CD8-positive, alpha-beta memory T cell (primary cell): ENCODE results near the gene FHIT. TPM values are rescaled to one million over a fixed set of nuclear protein-coding genes. Genes with fewer than 3 reads are reported as not detected.
A peak's percentile ranks its signal among the peaks of the same experiment; 100 is the strongest.
"Not testable (repeated sequence)": the region's sequence is repeated elsewhere in the genome, so short reads cannot be mapped to it uniquely, and the experiment has no call there.

Experiments used
- CTCF ChIA-PET: fragments of 350-600 bp; sonication (Branson Sonifier 250); formaldehyde crosslinking; loops from one replicate; lab custom pipeline; 2021; ENCODE audit warnings: antibody characterized with exemption; lab: Charles Lee
- POLR2A ChIA-PET: fragments of 350-600 bp; sonication (Branson Sonifier 250); formaldehyde crosslinking; loops from one replicate; lab custom pipeline; 2021; ENCODE audit warnings: antibody characterized with exemption; lab: Charles Lee
- DNase-seq, 5 donors: peaks; one replicate each; pipeline versions ENCODE4 v3.0.0 to v3.0.0-alpha.2; 2020 to 2022; ENCODE audit warnings: mixed read lengths in 1 of 5
- H3K27ac ChIP-seq: one replicate; pipeline ENCODE4 v1.7.0; 2013; ENCODE audit warnings: low read depth, mild to moderate bottlenecking, low read length, moderate library complexity
- H3K27me3 ChIP-seq: 2 replicates; pipeline ENCODE4 v1.7.0; 2013; ENCODE audit warnings: low read length, mild to moderate bottlenecking; ENCODE audit not compliant: insufficient read depth, poor library complexity, severe bottlenecking
- H3K36me3 ChIP-seq: 2 replicates; pipeline ENCODE4 v1.7.0; 2013; ENCODE audit warnings: mild to moderate bottlenecking, low read length, moderate library complexity; ENCODE audit not compliant: insufficient read depth
- H3K4me1 ChIP-seq: 2 replicates; pipeline ENCODE4 v1.7.0; 2013; ENCODE audit warnings: mild to moderate bottlenecking, low read length, moderate library complexity; ENCODE audit not compliant: insufficient read depth
- H3K4me3 ChIP-seq: 2 replicates; pipeline ENCODE4 v1.7.0; 2013; ENCODE audit warnings: mild to moderate bottlenecking, low read length
- H3K9me3 ChIP-seq: 2 replicates; pipeline ENCODE4 v1.7.0; 2013; ENCODE audit warnings: mild to moderate bottlenecking, low read length
- H3K27ac Mint-ChIP-seq, 8 donors: one replicate each; pipeline ENCODE4 v1.8.0; 2020 to 2021; ENCODE audit warnings: mixed read lengths in 8 of 8, mild to moderate bottlenecking in 6 of 8, inconsistent platforms in 3 of 8, moderate library complexity in 3 of 8
- H3K27me3 Mint-ChIP-seq, 2 donors: one replicate each; pipeline ENCODE4 v1.8.0; 2020 to 2021; ENCODE audit warnings: mixed read lengths in 2 of 2, mild to moderate bottlenecking in 1 of 2, moderate library complexity in 1 of 2
- H3K36me3 Mint-ChIP-seq, 3 donors: one replicate each; pipeline ENCODE4 v1.8.0; 2020 to 2021; ENCODE audit warnings: mixed read lengths in 3 of 3, inconsistent platforms in 1 of 3, mild to moderate bottlenecking in 1 of 3
- H3K4me1 Mint-ChIP-seq, 3 donors: one replicate each; pipeline ENCODE4 v1.8.0; 2020 to 2021; ENCODE audit warnings: mixed read lengths in 3 of 3, inconsistent platforms in 1 of 3, mild to moderate bottlenecking in 1 of 3
- H3K4me3 Mint-ChIP-seq, 7 donors: one replicate each; pipeline ENCODE4 v1.8.0; 2020 to 2021; ENCODE audit warnings: mixed read lengths in 7 of 7, mild to moderate bottlenecking in 6 of 7, moderate library complexity in 4 of 7, inconsistent platforms in 2 of 7
- H3K9me3 Mint-ChIP-seq, 5 donors: one replicate each; pipeline ENCODE4 v1.8.0; 2020 to 2022; ENCODE audit warnings: mixed read lengths in 5 of 5, mild to moderate bottlenecking in 3 of 5, moderate library complexity in 2 of 5, inconsistent platforms in 1 of 5
- polyA plus RNA-seq: library from polyadenylated mRNA; unstranded; fragments of 300-500 nt; fragmentation: Illumina TruSeq; gene quantifications from one replicate; pipeline ENCODE4 v1.2.3, GENCODE V29; 2021
- total RNA-seq, 2 experiments: library from RNA; stranded (reverse); gene quantifications; one replicate each; pipeline ENCODE4 v1.2.3, GENCODE V29; 2021

FHIT gene
- total and polyA plus RNA-seq, 3 experiments from 2014 or later, result 4.1 to 7.4 (median 4.2) TPM

DNA sequence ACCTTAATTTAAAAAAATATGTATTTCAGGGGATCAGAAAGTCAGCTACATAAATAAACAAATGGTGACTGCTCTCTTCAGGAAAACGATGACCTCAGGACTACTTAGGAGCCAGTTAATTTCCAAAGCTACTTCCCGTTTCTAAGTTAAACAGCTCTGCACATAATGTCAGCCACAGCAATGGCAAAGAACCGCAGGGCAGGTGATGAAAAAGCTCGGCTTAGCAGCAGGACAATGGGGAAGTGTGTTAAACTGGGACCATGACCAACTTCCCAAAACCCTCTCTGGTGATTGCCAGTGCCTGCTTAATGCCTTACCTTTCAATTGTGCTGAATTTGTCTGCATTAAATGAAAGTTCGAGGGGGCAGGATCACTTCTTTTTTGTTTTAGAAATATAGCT, 258.9 kb downstream of the FHIT start:
- no peaks in the 10 kb centered on the region for H3K27me3 Mint-ChIP-seq

DNA sequence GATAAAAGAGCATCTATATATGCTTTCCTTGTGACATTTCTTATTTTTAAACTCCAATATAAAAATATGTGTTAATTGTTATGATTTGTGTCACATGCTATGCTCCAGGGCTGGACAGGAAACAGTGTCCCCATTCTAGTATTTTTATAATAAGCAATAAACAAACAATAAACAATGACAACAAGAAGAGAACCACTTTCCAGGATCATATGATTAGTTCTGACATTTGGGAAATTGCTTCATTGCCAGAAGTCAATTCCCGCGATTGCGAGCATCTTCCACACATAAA, 260.9 kb downstream of the FHIT start:
- POLR2A ChIA-PET, result no interaction called here
- Mint-ChIP-seq H3K4me3 (no peak overlapping the region), H3K27me3 (no peaks in the 10 kb centered on the region), H3K4me1 (no peaks in the 10 kb centered on the region), H3K36me3 (peaks cover 0 to 8% (median 0%) of the 10 kb centered on the region in 3 donors), H3K9me3 (peaks cover 2 to 6% (median 4%) of the 10 kb centered on the region in 5 donors), H3K27ac (no peak overlapping the region)
- DNase-seq, result no peak
- no peak overlapping the region for H3K27ac ChIP-seq
- no peak overlapping the region for H3K4me3 ChIP-seq
- H3K4me1 ChIP-seq, result no peaks in the 10 kb centered on the region
- no peaks in the 10 kb centered on the region for H3K9me3 ChIP-seq
- H3K27me3 ChIP-seq, result no peaks in the 10 kb centered on the region
- H3K36me3 ChIP-seq, result no peaks in the 10 kb centered on the region
- CTCF ChIA-PET, result no interaction called here

More for the DNA sequence above, 258.9 kb downstream of the FHIT start:
- Mint-ChIP-seq H3K27ac (no peak overlapping the region), H3K4me3 (no peak overlapping the region), H3K36me3 (peaks cover 0 to 8% (median 0%) of the 10 kb centered on the region in 3 donors), H3K9me3 (peaks cover 2 to 8% (median 4%) of the 10 kb centered on the region in 5 donors), H3K4me1 (no peaks in the 10 kb centered on the region)
- Histone ChIP-seq H3K4me1 (no peaks in the 10 kb centered on the region), H3K36me3 (no peaks in the 10 kb centered on the region), H3K4me3 (no peak overlapping the region), H3K27ac (no peak overlapping the region), H3K9me3 (no peaks in the 10 kb centered on the region), H3K27me3 (no peaks in the 10 kb centered on the region)
- CTCF ChIA-PET, result no interaction called here
- POLR2A ChIA-PET, result no interaction called here
- no peak for DNase-seq

DNA sequence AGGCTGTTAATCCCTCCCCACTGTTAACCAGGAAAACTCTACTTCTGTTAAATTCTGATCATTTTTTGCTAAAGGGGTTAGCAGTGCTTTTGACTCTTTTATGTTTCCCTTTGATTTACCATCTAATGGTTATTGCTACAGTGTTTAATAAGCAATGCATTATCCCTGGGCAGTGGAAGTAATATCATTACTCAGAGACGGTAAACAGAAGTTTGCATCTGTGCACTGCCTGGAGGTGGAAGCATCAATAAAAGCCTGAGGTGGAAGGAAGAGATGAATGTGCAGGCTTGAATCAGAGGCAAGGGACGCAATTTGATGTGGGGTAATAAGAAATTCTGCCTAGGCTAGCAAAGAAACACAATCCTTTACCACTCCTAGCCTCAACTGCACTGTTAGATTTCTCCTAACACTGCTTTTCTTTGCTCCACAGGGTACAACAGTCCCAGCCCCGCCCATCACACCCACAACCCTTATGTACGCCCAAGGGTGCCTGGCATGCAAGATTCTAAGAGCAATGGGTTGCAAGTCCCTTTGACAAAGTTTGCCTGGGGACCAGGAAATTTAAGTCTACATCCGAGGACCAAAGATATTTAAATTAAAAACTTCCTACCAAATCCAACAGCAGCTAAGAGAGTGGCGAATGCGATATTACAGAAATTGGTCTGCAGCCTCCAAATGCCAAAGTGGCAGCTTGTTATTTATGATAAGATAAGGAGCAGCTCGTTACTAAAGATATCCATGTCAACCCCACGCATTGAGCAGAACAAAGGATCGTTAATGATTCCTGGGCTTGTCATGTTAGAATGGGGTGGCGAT, 261.4 kb downstream of the FHIT start:
- ChIA-PET CTCF (no interaction called here), POLR2A (no interaction called here)
- no peaks in the 10 kb centered on the region for H3K36me3 ChIP-seq
- H3K27ac ChIP-seq, result no peak overlapping the region
- DNase-seq, result no peak
- H3K9me3 ChIP-seq, result no peaks in the 10 kb centered on the region
- Mint-ChIP-seq H3K27ac (no peak overlapping the region), H3K9me3 (peaks cover 2 to 10% (median 4%) of the 10 kb centered on the region in 5 donors), H3K4me1 (no peaks in the 10 kb centered on the region), H3K36me3 (peaks cover 0 to 8% (median 0%) of the 10 kb centered on the region in 3 donors), H3K27me3 (no peaks in the 10 kb centered on the region), H3K4me3 (no peak overlapping the region)
- no peak overlapping the region for H3K4me3 ChIP-seq
- H3K4me1 ChIP-seq, result no peaks in the 10 kb centered on the region
- H3K27me3 ChIP-seq, result no peaks in the 10 kb centered on the region

DNA sequence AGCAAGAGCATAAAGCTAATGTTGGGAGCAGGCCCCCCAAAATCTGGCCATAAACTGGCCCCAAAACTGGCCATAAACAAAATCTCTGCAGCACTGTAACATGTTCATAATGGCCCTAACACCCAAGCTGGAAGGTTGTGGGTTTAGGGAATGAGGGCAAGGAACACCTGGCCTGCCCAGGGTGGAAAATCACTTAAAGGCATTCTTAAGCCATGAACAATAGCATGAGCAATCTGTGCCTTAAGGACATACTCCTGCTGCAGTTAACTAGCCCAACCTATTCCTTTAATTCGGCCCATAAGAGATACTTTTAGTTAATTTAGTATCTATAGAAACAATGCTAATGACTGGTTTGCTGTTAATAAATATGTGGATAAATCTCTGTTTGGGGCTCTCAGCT, 264.1 kb downstream of the FHIT start:
- H3K9me3 Mint-ChIP-seq, result peaks cover 0 to 16% (median 5%) of the 10 kb centered on the region in 5 donors
- H3K4me3 Mint-ChIP-seq, H3K27me3 Mint-ChIP-seq, H3K4me3 ChIP-seq, H3K9me3 ChIP-seq, H3K27me3 ChIP-seq, H3K27ac ChIP-seq, H3K36me3 ChIP-seq, H3K4me1 Mint-ChIP-seq, DNase-seq, H3K27ac Mint-ChIP-seq, H3K36me3 Mint-ChIP-seq, H3K4me1 ChIP-seq, POLR2A ChIA-PET, CTCF ChIA-PET: not testable (repeated sequence)

DNA sequence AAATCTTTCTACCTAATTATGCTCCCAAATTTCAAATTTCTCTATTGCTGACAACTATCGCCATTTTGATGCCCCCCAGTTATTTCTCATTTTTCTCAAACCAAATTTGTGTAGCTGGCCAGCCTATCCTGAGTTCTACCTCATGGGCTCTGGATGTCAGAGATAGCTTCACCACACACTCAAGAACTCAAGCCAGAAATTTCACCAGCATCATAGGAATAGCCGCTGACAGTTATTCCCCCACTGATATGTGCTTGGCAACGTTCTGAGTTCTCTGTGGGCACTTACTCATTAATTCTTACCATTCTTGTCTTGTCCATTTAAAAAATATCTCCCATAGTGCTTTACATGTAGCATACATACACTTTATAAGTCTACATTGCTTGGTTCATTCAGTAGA, 264.7 kb downstream of the FHIT start:
- Mint-ChIP-seq H3K9me3 (peaks cover 0 to 16% (median 7%) of the 10 kb centered on the region in 5 donors), H3K27me3 (no peaks in the 10 kb centered on the region), H3K36me3 (peaks cover 0 to 12% (median 0%) of the 10 kb centered on the region in 3 donors), H3K4me1 (no peaks in the 10 kb centered on the region), H3K27ac (no peak overlapping the region), H3K4me3 (no peak overlapping the region)
- ChIA-PET POLR2A (no interaction called here), CTCF (no interaction called here)
- no peaks in the 10 kb centered on the region for H3K27me3 ChIP-seq
- H3K4me1 ChIP-seq, result no peaks in the 10 kb centered on the region
- no peak for DNase-seq
- no peak overlapping the region for H3K27ac ChIP-seq
- no peaks in the 10 kb centered on the region for H3K9me3 ChIP-seq
- no peak overlapping the region for H3K4me3 ChIP-seq
- no peaks in the 10 kb centered on the region for H3K36me3 ChIP-seq

DNA sequence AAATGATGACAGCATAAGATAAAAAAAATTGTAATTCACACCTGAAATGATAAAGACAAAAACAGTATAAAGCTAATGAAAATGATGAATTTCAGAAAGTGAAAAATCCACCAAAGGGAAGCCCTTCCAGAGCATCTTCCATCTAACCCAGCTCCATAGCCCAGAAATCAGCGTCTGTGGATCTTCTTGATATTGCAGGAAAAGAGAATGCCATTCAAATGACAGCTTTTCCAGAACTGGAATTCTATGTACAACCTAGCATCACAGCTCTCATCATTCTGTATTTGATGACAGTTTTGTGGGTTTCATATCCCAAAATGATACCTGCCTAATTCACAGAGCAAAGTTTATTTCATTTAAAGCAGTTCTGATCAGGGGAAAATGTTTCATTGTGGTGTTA, 267.3 kb downstream of the FHIT start:
- no peaks in the 10 kb centered on the region for H3K27me3 Mint-ChIP-seq
- no peaks in the 10 kb centered on the region for H3K36me3 ChIP-seq
- H3K27ac ChIP-seq, result no peak overlapping the region
- no peaks in the 10 kb centered on the region for H3K4me1 ChIP-seq
- H3K9me3 ChIP-seq, result no peaks in the 10 kb centered on the region
- DNase-seq, result no peak
- CTCF ChIA-PET, result no interaction called here
- POLR2A ChIA-PET, result no interaction called here
- no peak overlapping the region for H3K4me3 Mint-ChIP-seq
- H3K4me1 Mint-ChIP-seq, result no peaks in the 10 kb centered on the region
- no peaks in the 10 kb centered on the region for H3K27me3 ChIP-seq
- H3K4me3 ChIP-seq, result no peak overlapping the region
- peaks cover 2 to 16% (median 7%) of the 10 kb centered on the region in 5 donors for H3K9me3 Mint-ChIP-seq
- H3K36me3 Mint-ChIP-seq, result peaks cover 0 to 8% (median 0%) of the 10 kb centered on the region in 3 donors
- no peak overlapping the region for H3K27ac Mint-ChIP-seq

DNA sequence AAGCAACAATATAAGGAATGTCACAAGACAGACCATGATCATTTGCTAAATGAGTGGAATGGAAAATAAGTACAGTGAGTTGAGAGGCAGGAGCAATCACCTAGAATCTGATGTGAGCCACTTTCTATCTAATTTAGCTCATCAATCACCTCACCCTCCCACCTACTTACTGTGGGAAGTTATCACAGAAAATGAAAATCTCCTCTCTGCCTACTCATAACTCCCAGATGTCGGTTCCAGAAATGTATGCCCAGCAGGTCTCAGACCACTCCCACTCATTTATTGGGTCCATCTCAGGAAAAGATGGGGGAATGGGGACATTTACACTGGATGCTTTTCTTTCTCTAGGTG, 270.9 kb downstream of the FHIT start:
- CTCF ChIA-PET, result no interaction called here
- Histone ChIP-seq H3K4me3 (no peak overlapping the region), H3K27ac (no peak overlapping the region), H3K36me3 (no peaks in the 10 kb centered on the region), H3K9me3 (no peaks in the 10 kb centered on the region), H3K27me3 (no peaks in the 10 kb centered on the region), H3K4me1 (no peaks in the 10 kb centered on the region)
- DNase-seq, result no peak
- Mint-ChIP-seq H3K4me3 (no peak overlapping the region), H3K27ac (no peak overlapping the region), H3K4me1 (no peaks in the 10 kb centered on the region), H3K36me3 (peaks cover 0 to 12% (median 1%) of the 10 kb centered on the region in 3 donors), H3K9me3 (peaks cover 0 to 18% (median 8%) of the 10 kb centered on the region in 5 donors), H3K27me3 (no peaks in the 10 kb centered on the region)
- POLR2A ChIA-PET, result no interaction called here

DNA sequence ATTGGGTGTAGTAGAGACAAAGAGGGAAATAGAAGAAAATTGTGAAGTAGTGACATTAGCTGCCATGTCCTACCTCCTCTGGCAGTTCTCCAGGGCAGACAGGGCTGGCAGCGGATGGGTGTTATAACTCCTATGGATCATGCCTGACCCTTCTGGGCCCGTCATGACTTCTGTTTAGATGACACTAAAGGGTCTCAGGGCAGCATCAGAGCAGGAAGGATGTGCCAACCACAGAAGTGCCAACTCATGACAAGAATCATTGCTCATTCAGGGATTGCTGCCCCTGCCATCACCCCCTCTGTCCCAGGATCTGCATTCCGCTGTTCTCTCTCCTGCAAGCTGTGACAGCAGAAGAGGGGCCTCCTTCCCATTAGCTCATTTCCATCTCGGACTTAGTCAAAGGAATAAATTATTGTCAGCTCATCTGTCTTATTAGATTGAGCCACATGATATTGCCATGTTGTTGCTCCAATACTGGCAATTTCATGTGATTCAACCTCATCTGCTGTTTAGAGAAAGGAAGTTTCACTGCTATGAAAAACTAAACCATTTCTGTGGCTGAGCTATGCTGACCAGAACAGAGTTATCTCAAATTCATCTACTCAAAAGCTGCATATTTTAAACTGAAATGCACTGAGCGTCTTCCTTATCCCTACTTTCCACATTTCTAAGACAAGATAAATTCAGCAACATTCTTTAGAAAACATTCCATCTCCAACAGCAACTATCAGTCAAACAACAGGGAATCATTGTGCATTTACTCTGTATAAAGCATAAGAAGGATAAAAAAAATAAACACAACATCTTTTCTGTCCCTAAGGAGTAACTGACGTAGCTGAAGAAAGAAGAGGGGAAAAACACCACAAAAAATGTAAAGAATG, 271.6 kb downstream of the FHIT start:
- H3K27me3 Mint-ChIP-seq, result no peaks in the 10 kb centered on the region
- Histone ChIP-seq H3K4me3 (no peak overlapping the region), H3K4me1 (no peaks in the 10 kb centered on the region), H3K27me3 (no peaks in the 10 kb centered on the region), H3K36me3 (no peaks in the 10 kb centered on the region), H3K9me3 (no peaks in the 10 kb centered on the region), H3K27ac (no peak overlapping the region)
- CTCF ChIA-PET, result interaction anchor here (0.7 kb wide), 1 partner anchor 1257 kb away, joined by 3 read pairs; no protein-coding TSS in a partner anchor
- DNase-seq, result no peak
- H3K4me3 Mint-ChIP-seq, result no peak overlapping the region
- H3K9me3 Mint-ChIP-seq, result peaks cover 0 to 17% (median 11%) of the 10 kb centered on the region in 5 donors
- H3K36me3 Mint-ChIP-seq, result peaks cover 0 to 12% (median 1%) of the 10 kb centered on the region in 3 donors
- POLR2A ChIA-PET, result no interaction called here
- H3K4me1 Mint-ChIP-seq, result no peaks in the 10 kb centered on the region
- peak overlapping the region in 1 of 8 donors; percentile 35 for H3K27ac Mint-ChIP-seq
